Stimulated activated CD4-positive, alpha-beta T cell treated with anti-CD3 and anti-CD28 coated beads, Interleukin-15, amount 100 ng/mL, for 24 hours (primary cell): ENCODE measurements around the gene PRPF19.

Experiments
- DNase-seq: peaks from one replicate; pipeline ENCODE4 v3.0.0-alpha.2; 2020

Gene PRPF19

GRCh38 chr11:60872124-60872960, 34.0 kb downstream of the PRPF19 start:
- no peak for DNase-seq

GRCh38 chr11:60871378-60872061, 34.9 kb downstream of the PRPF19 start:
- DNase-seq: no peak

GRCh38 chr11:60870733-60871377, 35.5 kb downstream of the PRPF19 start:
- DNase-seq: no peak

GRCh38 chr11:60870276-60870675, 36.1 kb downstream of the PRPF19 start:
- no peak for DNase-seq

- DNase-seq: no peak
Observed at GRCh38 chr11:60869451-60869825, 36.9 kb downstream of the PRPF19 start.

- DNase-seq: no peak
Observed at GRCh38 chr11:60868682-60869450, 37.5 kb downstream of the PRPF19 start.

GRCh38 chr11:60867871-60868681, 38.3 kb downstream of the PRPF19 start:
- DNase-seq: no peak

- no peak for DNase-seq
Observed at GRCh38 chr11:60866911-60867870, 39.2 kb downstream of the PRPF19 start, which contains the start of gene ZP1. Gene ZP1 (plus strand): TSS chr11:60867542. CDS start chr11:60867562, 20 bp downstream.

- DNase-seq: no peak
Observed at GRCh38 chr11:60864856-60865513, 41.4 kb downstream of the PRPF19 start.

GRCh38 chr11:60863550-60864521, 42.5 kb downstream of the PRPF19 start:
- no peak for DNase-seq

- no peak for DNase-seq
Observed at GRCh38 chr11:60862171-60862570, 44.2 kb downstream of the PRPF19 start.

- DNase-seq: no peak
Observed at GRCh38 chr11:60860943-60861342, 45.4 kb downstream of the PRPF19 start.

- no peak for DNase-seq
Observed at GRCh38 chr11:60859616-60860250, 46.7 kb downstream of the PRPF19 start.

GRCh38 chr11:60858731-60859464, 47.5 kb downstream of the PRPF19 start:
- DNase-seq: no peak

GRCh38 chr11:60858236-60858635, 48.1 kb downstream of the PRPF19 start:
- no peak for DNase-seq

GRCh38 chr11:60857378-60858232, 48.8 kb downstream of the PRPF19 start:
- DNase-seq: no peak
